Measurements from ENCODE around the gene ARRB2. TPM values are rescaled to one million over a fixed set of nuclear protein-coding genes. Genes with fewer than 3 reads are reported as not detected.
A peak's percentile ranks its signal among the peaks of the same experiment; 100 is the strongest.

Gene ARRB2
- total RNA-seq, 6 experiments from 2014 or later: 18.2 to 38.6 (median 23.9) TPM

DNA sequence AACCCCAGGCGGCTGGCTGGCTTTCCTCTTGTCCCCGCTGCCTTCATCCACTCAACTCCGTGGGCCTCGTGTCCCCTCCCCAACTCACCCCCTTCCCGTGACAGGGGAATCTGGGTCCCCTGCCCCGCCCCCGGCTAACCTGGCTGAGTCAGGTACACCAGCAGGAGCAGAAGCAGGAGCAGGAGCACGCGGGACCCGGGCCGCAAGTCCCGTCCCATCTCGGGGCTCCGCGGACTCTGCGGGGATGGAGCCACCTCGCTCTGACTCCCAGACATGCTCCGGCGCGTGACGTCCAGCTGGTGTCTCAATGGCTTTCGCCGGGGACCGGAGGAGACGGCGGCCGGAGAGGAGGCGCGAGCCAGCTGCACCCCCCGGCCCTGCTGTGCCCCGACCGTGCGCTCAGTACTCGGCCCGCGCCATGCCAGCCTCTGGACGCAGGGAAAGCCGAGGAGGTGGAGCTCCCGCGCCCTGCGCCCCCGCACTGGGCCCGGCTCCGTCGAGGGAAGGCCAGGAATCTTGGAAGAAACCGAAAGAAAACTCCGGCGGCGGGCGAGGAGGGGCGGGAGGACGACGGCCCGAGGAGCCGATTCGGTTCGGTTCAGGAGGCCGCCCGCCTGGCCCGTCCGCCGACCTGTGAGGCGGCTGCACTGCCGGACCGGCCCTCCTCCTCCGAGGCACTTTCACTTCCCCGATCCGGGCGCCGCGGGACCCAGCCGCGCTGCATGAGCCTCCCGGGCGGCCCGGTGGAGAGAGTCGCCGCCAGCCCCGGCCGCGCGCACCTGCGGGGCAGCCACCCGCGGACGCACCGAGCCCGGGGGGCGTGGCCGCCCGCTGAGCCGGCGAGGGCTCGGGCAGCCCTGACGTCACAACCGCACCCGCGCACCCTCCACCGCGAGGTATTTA, 28.9 kb downstream of the ARRB2 start, which contains the start of the genes CXCL16 and ZMYND15:
Gene CXCL16, minus strand, starts transcription at position 807 of the 903 bp plus-strand sequence. Its CDS starts 589 bp downstream, at position 218.
Gene ZMYND15, plus strand, starts transcription at position 712 of the 903 bp plus-strand sequence. CDS start 716 bp downstream, outside the sequence.
- Histone ChIP-seq H3K4me1 (peaks cover 0 to 4% (median 0%) of the 10 kb centered on the region in 4 donors), H3K36me3 (no peaks in the 10 kb centered on the region), H3K9me3 (no peaks in the 10 kb centered on the region), H3K27ac (peak within 1 kb of the TSS; percentile 64 to 87 (median 74)), H3K4me3 (peak within 1 kb of the TSS; percentile 73 to 94 (median 90)), H3K27me3 (no peaks in the 10 kb centered on the region)
- DNase-seq: peak; percentile 74 to 79 (median 77)
- intact Hi-C loops (cut with DNase I): loop anchor here (10.0 kb wide), 1 partner anchor 45 kb away; the partner anchor contains the start of genes GLTPD2 (in 2 of the 2) and VMO1 (in 2 of the 2)
- 0% methylated on average over 2 of the region's 100 CpGs for WGBS (ENCODE audit: insufficient coverage, low coverage, low lambda C conversion rate, missing lambda C conversion rate)
- ATAC-seq: peak; percentile 63 to 75 (median 70)
- peak; percentile 79 for TF ChIP-seq POLR2A (IDR thresholded peaks at IDR 0.05)
- no peak for TF ChIP-seq CTCF (IDR thresholded peaks at IDR 0.05)

DNA sequence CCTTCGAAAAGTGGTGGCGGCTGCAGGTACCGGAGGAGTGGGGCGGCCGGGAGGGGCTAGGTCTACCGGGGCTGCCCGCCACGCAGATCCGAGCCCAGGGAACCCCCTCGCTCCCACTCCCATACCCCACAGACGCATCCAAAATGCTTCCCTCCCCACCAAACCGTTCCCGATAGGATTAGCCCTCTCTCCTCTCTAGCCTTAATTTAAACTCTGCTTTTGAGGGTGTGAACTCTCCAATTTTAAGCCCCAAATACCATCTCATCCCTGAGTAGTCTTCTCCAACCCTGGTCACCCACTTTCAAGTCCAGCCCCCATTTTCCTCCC, 29.6 kb downstream of the ARRB2 start:
- DNase-seq: no peak
- peaks cover 0 to 4% (median 0%) of the 10 kb centered on the region in 4 donors for H3K4me1 ChIP-seq
- intact Hi-C loops (cut with DNase I): no loop called here
- H3K4me3 ChIP-seq: peak overlapping the region; percentile 73 to 94 (median 90)
- H3K9me3 ChIP-seq: no peaks in the 10 kb centered on the region
- H3K27me3 ChIP-seq: no peaks in the 10 kb centered on the region
- TF ChIP-seq POLR2A (IDR thresholded peaks at IDR 0.05): no peak
- no peak for TF ChIP-seq CTCF (IDR thresholded peaks at IDR 0.05)
- H3K27ac ChIP-seq: peak overlapping the region; percentile 64 to 87 (median 74)
- 23% methylated on average over 4 of the region's 13 CpGs for WGBS (ENCODE audit: insufficient coverage, low coverage, low lambda C conversion rate, missing lambda C conversion rate)
- no peaks in the 10 kb centered on the region for H3K36me3 ChIP-seq
- no peak for ATAC-seq

GRCh38 chr17:4740584-4740983, 30.2 kb downstream of the ARRB2 start:
- TF ChIP-seq POLR2A (IDR thresholded peaks at IDR 0.05) (no peak), CTCF (IDR thresholded peaks at IDR 0.05) (no peak)
- Histone ChIP-seq H3K27ac (no peak overlapping the region), H3K4me1 (peaks cover 0 to 1% (median 0%) of the 10 kb centered on the region in 4 donors), H3K36me3 (no peaks in the 10 kb centered on the region), H3K27me3 (no peaks in the 10 kb centered on the region), H3K9me3 (no peaks in the 10 kb centered on the region), H3K4me3 (no peak overlapping the region)
- intact Hi-C loops (cut with DNase I): no loop called here
- DNase-seq: no peak
- no peak for ATAC-seq
- 100% methylated on average over 6 of the region's 8 CpGs for WGBS (ENCODE audit: insufficient coverage, low coverage, low lambda C conversion rate, missing lambda C conversion rate)

DNA sequence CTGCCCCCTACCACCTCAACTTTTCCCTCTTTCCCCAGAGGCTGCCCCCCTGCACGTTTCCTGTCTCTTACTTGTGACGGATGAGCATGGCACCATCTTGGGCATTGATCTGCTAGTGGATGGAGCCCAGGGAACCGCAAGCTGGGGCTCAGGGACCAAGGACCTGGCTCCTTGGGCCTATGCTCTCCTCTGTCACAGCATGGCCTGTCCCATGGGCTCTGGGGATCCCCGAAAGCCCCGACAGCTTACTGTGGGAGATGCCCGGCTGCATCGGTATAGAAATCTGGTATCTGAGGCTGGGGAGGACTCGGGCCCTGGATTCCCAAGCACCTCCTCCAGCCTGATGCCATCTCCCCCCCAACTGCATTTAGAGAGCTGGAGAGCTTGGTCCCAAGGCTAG, 31.1 kb downstream of the ARRB2 start:
- Histone ChIP-seq H3K4me3 (no peak overlapping the region), H3K4me1 (no peaks in the 10 kb centered on the region), H3K9me3 (no peaks in the 10 kb centered on the region), H3K27ac (no peak overlapping the region), H3K27me3 (no peaks in the 10 kb centered on the region), H3K36me3 (no peaks in the 10 kb centered on the region)
- no peak for TF ChIP-seq CTCF (IDR thresholded peaks at IDR 0.05)
- TF ChIP-seq POLR2A (IDR thresholded peaks at IDR 0.05): no peak
- 100% methylated on average over 4 of the region's 8 CpGs for WGBS (ENCODE audit: insufficient coverage, low coverage, low lambda C conversion rate, missing lambda C conversion rate)
- DNase-seq (no peak), ATAC-seq (no peak)
- intact Hi-C loops (cut with DNase I): no loop called here
